GM12878 (cell line): ENCODE data around the gene TECR. TPM values are rescaled to one million over a fixed set of nuclear protein-coding genes. Genes with fewer than 3 reads are reported as not detected.

Experiments
- ATF3 ChIP-seq: IDR thresholded peaks from 2 replicates; pipeline ENCODE4 v1.6.1; 2011; ENCODE audit warnings: low read depth, mild to moderate bottlenecking, low read length, moderate library complexity, borderline replicate concordance; ENCODE audit errors: extremely low read depth
- CBX3 ChIP-seq: fragments of 200-600 bp; sonication (generic); IDR thresholded peaks from 2 replicates; pipeline ENCODE4 v1.6.1; 2016; ENCODE audit warnings: low read depth, borderline replicate concordance
- CHD2 ChIP-seq: IDR thresholded peaks from 2 replicates; pipeline ENCODE4 v1.6.1; 2011; ENCODE audit warnings: low read depth, low read length, improper control_type of control experiment, borderline replicate concordance
- CHD4 ChIP-seq: fragments of 200-600 bp; sonication (generic); IDR thresholded peaks from 2 replicates; pipeline ENCODE4 v1.6.1; 2016; ENCODE audit warnings: mild to moderate bottlenecking
- ELK1 ChIP-seq: IDR thresholded peaks from 2 replicates; pipeline ENCODE4 v1.6.1; 2012; ENCODE audit warnings: low read depth, low read length, improper control_type of control experiment
- ESRRA ChIP-seq: IDR thresholded peaks from 2 replicates; pipeline ENCODE4 v1.6.1; 2012; ENCODE audit warnings: mild to moderate bottlenecking, low read length, improper control_type of control experiment
- EZH2 ChIP-seq: IDR thresholded peaks from 2 replicates; pipeline ENCODE4 v1.6.1; 2012; ENCODE audit warnings: low read depth, mild to moderate bottlenecking, control low read depth, inconsistent platforms, low read length, borderline replicate concordance; ENCODE audit not compliant: control insufficient read depth
- FOS ChIP-seq: IDR thresholded peaks from 3 replicates; pipeline ENCODE4 v1.6.1; 2011; ENCODE audit warnings: borderline replicate concordance; ENCODE audit not compliant: insufficient read length; ENCODE audit errors: extremely low read depth
- HDAC2 ChIP-seq: fragments of 200-600 bp; sonication (generic); IDR thresholded peaks from 2 replicates; pipeline ENCODE4 v1.6.1; 2017
- IKZF1 ChIP-seq: fragments of 450-650 bp; conservative IDR thresholded peaks from 2 replicates; pipeline ENCODE4 v1.6.1; 2017; ENCODE audit warnings: antibody characterized with exemption, mild to moderate bottlenecking
- JUND ChIP-seq: IDR thresholded peaks from 2 replicates; pipeline ENCODE4 v1.6.1; 2012; ENCODE audit warnings: low read depth, mild to moderate bottlenecking, low read length, improper control_type of control experiment, moderate library complexity
- LARP7 ChIP-seq: fragments of 450-650 bp; IDR thresholded peaks from 2 replicates; pipeline ENCODE4 v1.6.1; 2017; ENCODE audit warnings: mild to moderate bottlenecking
- MEF2B ChIP-seq: fragments of 450-650 bp; IDR thresholded peaks from 2 replicates; pipeline ENCODE4 v1.6.1; 2018; ENCODE audit warnings: mild to moderate bottlenecking, moderate library complexity; ENCODE audit not compliant: partially characterized antibody, poor library complexity, severe bottlenecking
- MLLT1 ChIP-seq: fragments of 450-650 bp; IDR thresholded peaks from 2 replicates; pipeline ENCODE4 v1.6.1; 2016; ENCODE audit warnings: mild to moderate bottlenecking
- MTA3 ChIP-seq: IDR thresholded peaks from 2 replicates; pipeline ENCODE4 v1.6.1; 2012; ENCODE audit warnings: low read length, inconsistent platforms, borderline replicate concordance
- PKNOX1 ChIP-seq: fragments of 450-650 bp; IDR thresholded peaks from 2 replicates; pipeline ENCODE4 v1.6.1; 2016; ENCODE audit warnings: mild to moderate bottlenecking
- POLR2AphosphoS2 ChIP-seq: IDR thresholded peaks from 2 replicates; pipeline ENCODE4 v1.6.1; 2011; ENCODE audit warnings: low read depth, mild to moderate bottlenecking, low read length, improper control_type of control experiment, moderate library complexity
- SKIL ChIP-seq: fragments of 450-650 bp; IDR thresholded peaks from 2 replicates; pipeline ENCODE4 v1.6.1; 2017; ENCODE audit warnings: mild to moderate bottlenecking, low read depth, inconsistent platforms; ENCODE audit not compliant: poor library complexity, severe bottlenecking
- SMAD1 ChIP-seq: fragments of 450-650 bp; IDR thresholded peaks from 2 replicates; pipeline ENCODE4 v1.6.1; 2018; ENCODE audit warnings: mild to moderate bottlenecking, low read depth; ENCODE audit not compliant: partially characterized antibody
- SMARCA5 ChIP-seq: fragments of 450-650 bp; IDR thresholded peaks from 2 replicates; pipeline ENCODE4 v1.6.1; 2017; ENCODE audit warnings: mild to moderate bottlenecking
- SUZ12 ChIP-seq: fragments of 200-600 bp; sonication (generic); IDR thresholded peaks from one replicate; pipeline ENCODE4 v1.6.1; 2018; ENCODE audit warnings: antibody characterized with exemption, mild to moderate bottlenecking; ENCODE audit not compliant: unreplicated experiment
- USF2 ChIP-seq: IDR thresholded peaks from 2 replicates; pipeline ENCODE4 v1.6.1; 2011; ENCODE audit warnings: low read depth, low read length, improper control_type of control experiment, borderline replicate concordance
- ZBED1 ChIP-seq: IDR thresholded peaks from 2 replicates; pipeline ENCODE4 v1.6.1; 2016; ENCODE audit warnings: borderline replicate concordance
- polyA plus RNA-seq, 11 experiments: library from polyadenylated mRNA; depleted of rRNA in 4 of 11; unstranded in 6 of 11; stranded (reverse) in 5 of 11; fragments of >200 nt; fragmentation: Nextera tagmentation in 4 of 11; fragmentation: Illumina TruSeq in 1 of 11; extraction: Ambion mirVana in 4 of 11; extraction: Trizol in 1 of 11; gene quantifications; 1 replicate in 1 of 11; 2 replicates in 10 of 11; pipeline versions ENCODE4 v1.2.1 to v1.2.3, GENCODE V29; 2011 to 2016; ENCODE audit warnings: inconsistent platforms in 2 of 11, missing spikeins in 2 of 11, low read depth in 1 of 11
- total RNA-seq, 4 experiments: library from RNA; depleted of rRNA in 3 of 4; stranded (reverse); fragments of >200 nt in 3 of 4; fragmentation: Illumina TruSeq in 1 of 4; extraction: Trizol in 1 of 4; gene quantifications; 2 replicates each; pipeline versions ENCODE4 v1.2.1 to v1.2.3, GENCODE V29; 2013 to 2021

Gene TECR
- total and polyA plus RNA-seq, 10 of the 15 experiments (the other 5 are each of a cell fraction or from before 2014, with no cell fraction given), result 9.6 to 157 (median 64.2) TPM

- no peak for TF ChIP-seq ATF3
- TF ChIP-seq JUND, result 0 out of 2 replicates have a peak, but pooled peaks have one; percentile 12
- no peak for TF ChIP-seq CHD2
- TF ChIP-seq EZH2, result no peak
- TF ChIP-seq ZBED1, result peak; percentile 53; the same call in 1 of the 2 replicates
- no peak for TF ChIP-seq ELK1
- no peak for TF ChIP-seq MTA3
- TF ChIP-seq MEF2B, result peak; percentile 76
- TF ChIP-seq CBX3, result no peak
- no peak for TF ChIP-seq MLLT1
- TF ChIP-seq PKNOX1, result no peak
- no peak for TF ChIP-seq LARP7
- peak; percentile 99 for TF ChIP-seq SMARCA5
- TF ChIP-seq USF2, result no peak; the same call in 1 of the 2 replicates
- no peak for TF ChIP-seq SUZ12
- peak; percentile 37; the same call in 1 of the 2 replicates for TF ChIP-seq CHD4
- TF ChIP-seq SKIL, result peak; percentile 85
- TF ChIP-seq ESRRA, result no peak
- TF ChIP-seq IKZF1, result peak; percentile 90
- no peak for TF ChIP-seq HDAC2
- TF ChIP-seq POLR2AphosphoS2, result no peak
- no peak for TF ChIP-seq FOS
- TF ChIP-seq SMAD1, result no peak
Measured at GRCh38 chr19:14580623-14581237, 51.3 kb downstream of the TECR start (continued).
